Activated T-cell treated with anti-CD3 and anti-CD28 coated beads, Interleukin-2, amount 50 U/mL, for 48 hours (primary cell): ENCODE results near the gene OR1C1.
"Not testable (repeated sequence)": the region's sequence is repeated elsewhere in the genome, so short reads cannot be mapped to it uniquely, and the experiment has no call there.

ENCODE experiments used
- DNase-seq, 2 experiments: peaks; one replicate each; pipeline ENCODE4 v3.0.0-alpha.2; 2020

The OR1C1 gene

DNA sequence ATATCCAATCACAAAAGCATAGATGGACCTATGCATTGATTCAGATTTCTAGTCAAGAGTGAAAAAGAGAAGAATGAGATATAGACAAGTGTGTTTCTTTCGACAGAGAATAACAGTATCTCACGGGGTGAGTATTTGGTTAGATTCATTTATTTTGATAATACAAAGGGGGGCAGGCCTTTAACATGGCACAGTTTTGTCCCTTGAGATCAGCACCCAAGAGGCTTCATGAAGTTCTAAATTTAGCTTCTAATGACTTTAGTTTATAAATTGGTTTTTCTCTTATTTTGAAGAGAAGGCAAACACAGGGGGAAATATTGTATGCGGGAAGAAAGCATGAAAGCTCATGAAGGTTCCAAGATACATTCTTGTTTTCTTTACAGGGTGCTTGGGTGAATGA is at the start of gene OR1C1:
TSS of gene OR1C1 (minus strand) at position 101 of the 400 bp plus-strand sequence. CDS start 2,150 bp downstream, outside the sequence.
- no peak for DNase-seq

DNA sequence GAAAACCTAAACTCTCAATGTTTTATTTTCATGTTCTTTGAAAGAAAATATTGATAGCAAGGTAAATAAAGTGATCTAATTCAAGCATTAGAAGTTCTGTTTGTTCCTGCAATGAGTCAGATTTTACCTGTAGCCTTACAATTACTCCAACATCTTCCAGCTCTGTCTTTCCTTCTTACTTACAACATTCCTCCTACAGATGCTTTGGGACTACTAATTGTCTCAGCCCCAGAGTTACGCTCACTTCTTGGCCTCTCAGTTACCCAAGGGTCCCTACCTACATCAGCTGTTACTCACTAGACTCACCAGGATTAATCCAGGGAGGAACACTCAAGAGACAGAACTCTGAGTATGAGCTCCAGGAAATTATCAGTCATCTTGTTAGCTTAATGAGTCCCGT is 37.2 kb upstream of the OR1C1 start:
- no peak for DNase-seq

DNA sequence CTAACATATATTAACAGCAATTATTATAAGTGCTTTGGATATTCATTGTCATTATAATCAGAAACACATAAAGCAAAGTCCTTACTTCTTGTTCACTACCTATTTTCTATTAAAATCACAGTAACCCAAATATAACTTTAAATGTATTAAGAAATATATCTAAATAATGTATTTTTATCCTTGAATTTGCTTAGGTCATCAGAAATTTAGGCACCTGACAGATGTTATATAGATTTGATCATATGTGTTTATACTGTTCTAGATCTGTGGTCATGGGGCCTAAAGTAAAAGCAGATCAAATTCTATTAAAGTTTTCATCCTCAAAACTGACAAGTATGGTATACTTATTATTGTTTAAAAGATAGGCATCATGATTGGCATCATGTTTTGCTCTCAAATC is 9.2 kb upstream of the OR1C1 start:
- DNase-seq, result no peak

DNA sequence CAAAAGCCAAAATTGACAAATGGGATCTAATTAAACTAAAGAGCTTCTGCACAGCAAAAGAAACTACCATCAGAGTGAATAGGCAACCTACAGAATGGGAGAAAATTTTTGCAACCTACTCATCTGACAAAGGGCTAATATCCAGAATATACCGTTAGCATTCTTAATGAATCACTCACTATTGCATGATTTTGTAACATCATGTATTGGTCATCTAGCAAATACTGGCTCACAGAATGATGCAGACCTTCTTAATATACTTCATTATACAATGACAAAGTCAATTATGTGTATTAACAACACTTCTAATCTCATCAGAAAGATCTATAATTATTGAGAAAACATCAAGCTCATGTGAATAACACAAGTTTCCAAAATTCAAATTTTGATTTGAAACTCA is 6.0 kb downstream of the OR1C1 start:
- not testable (repeated sequence) for DNase-seq

DNA sequence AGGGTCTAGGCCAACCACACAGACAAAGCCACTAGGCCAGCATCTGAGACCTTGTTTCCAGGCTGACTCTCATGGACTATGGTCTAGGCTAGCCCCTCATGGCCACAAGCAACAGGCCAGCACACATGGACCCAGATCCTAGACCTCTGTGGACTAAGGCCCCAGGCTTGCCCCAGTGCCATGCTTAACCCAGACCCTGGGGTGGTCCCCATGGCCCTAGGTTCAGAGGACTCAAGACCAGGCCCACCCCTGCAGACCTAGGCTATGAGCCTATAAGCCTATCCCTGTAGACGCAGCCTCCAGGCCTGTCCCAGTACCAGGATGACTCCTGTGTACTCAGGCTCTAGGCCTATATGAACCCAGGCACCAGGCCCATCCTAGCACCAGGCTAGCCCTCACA is 10.5 kb downstream of the OR1C1 start:
- DNase-seq, result no peak

GRCh38 chr1:247748041-247748440 is 12.3 kb downstream of the OR1C1 start, which contains the start of gene OR14A2:
Gene OR14A2, minus strand, starts transcription at chr1:247748141.
- DNase-seq, result no peak

- DNase-seq, result no peak
These were observed 12.7 kb downstream of the OR1C1 start for GRCh38 chr1:247747616-247748015.

DNA sequence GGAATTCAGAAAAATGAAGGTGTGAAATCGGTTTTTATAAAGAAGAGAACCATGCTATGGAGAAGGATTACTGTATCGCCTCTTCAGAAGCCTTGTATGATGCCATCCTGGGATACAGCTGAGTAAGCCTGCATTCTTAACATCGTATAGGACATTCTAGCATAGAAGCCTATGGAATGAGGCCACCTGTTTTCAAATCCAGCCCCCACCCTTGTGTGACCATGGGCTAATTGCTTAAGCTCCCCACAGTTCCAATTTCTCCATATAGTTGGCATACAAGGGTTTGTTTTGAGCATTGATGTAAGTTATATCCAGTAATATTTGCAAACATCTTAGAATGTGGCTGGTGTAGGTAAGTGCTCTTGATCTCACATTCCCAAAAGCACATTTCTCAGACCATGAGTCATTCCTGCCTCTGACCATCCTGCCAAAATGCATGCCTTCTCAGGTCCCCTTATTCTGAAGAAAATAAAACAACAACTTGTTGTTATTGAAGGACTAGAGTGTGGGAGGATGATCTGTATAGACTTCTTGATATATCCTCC is 13.9 kb downstream of the OR1C1 start:
- DNase-seq, result no peak

DNA sequence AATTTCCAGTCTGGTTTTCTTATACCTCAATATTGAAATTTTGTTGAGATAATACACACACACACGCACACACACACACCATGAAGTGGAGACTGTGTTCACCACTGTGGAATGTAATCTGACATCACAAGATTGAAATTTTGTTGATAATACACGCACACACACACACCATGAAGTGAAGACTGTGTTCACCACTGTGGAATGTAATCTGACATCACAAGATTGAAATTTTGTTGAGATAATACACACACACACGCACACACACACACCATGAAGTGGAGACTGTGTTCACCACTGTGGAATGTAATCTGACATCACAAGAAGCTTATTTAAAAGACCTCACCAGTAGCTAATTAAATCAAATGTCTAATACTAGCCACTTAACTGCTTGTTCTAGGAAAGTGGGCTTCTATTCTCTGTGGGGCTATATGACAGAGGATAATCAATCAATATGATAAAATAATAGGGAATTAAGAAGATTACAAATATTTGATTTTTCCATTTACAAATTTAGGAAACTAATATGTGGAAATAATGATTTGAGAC is 18.1 kb downstream of the OR1C1 start:
- not testable (repeated sequence) for DNase-seq

DNA sequence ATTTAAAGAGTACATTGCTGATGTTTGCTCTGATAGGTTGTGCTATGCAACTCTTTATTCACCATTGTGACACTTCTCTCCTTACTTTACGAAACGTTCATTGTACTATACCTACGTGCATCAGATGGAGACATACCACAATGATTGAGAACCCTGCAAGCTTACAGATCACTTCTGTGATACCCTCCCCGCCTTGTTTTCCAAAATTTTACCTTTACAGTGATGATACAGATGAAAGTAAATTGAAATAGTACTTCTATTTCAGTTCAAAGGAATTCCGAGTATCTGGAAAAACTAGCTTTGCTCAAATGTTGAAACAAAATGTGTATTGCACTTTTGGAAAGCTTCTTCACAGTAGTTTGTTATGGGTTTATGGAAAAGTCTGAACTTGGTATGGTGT is 18.6 kb downstream of the OR1C1 start:
- no peak for DNase-seq

GRCh38 chr1:247740721-247741120 is 19.6 kb downstream of the OR1C1 start:
- no peak for DNase-seq

DNA sequence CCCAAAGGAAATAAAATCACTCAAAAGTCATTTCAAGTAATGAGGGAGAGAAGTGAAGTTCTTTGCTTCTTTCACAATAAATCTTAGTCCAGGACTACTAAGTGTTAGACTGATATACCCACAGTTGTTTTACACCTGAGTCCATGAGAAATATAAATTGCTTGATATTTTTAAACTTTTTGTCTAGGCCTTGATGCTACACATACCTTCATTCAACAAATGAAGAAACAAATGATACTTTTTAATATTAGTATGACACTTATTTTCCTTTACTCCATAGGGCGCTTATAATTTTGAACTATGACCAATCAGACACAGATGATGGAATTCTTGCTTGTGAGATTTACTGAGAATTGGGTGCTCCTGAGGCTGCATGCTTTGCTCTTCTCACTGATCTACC is 22.0 kb downstream of the OR1C1 start, which contains the start of gene OR14K1:
TSS of gene OR14K1 (plus strand) at position 301 of the 400 bp plus-strand sequence. CDS start at position 301, 0 bp downstream.
- no peak for DNase-seq

- DNase-seq, result no peak
These were observed 39.1 kb downstream of the OR1C1 start for GRCh38 chr1:247721222-247721621.

GRCh38 chr1:247716546-247716945 is 43.8 kb downstream of the OR1C1 start, which contains the start of gene OR6F1:
Gene OR6F1, minus strand, starts transcription at chr1:247716646. Its CDS starts 3,891 bp downstream, at chr1:247712755.
- no peak for DNase-seq

- DNase-seq, result no peak
These were observed 46.6 kb downstream of the OR1C1 start for GRCh38 chr1:247713753-247714152.

GRCh38 chr1:247710681-247711080 is 49.7 kb downstream of the OR1C1 start:
- DNase-seq, result not testable (repeated sequence)
